HFF-Myc (cell line): ENCODE results near the gene SIL1.

Experiments
- DNase-seq: peaks from one replicate; pipeline ENCODE4 v3.0.0-alpha.2; 2011; ENCODE audit warnings: low read depth; ENCODE audit errors: extremely low read depth
- H3K4me3 ChIP-seq: replicated peaks from 2 replicates; pipeline ENCODE4 v1.5.1; 2011; ENCODE audit warnings: low read depth, mild to moderate bottlenecking, control low read depth, low read length
- TF ChIP-seq, protein P1 (sequence below): IDR thresholded peaks from 2 replicates; pipeline ENCODE4 v1.5.1; 2012; ENCODE audit warnings: mild to moderate bottlenecking, low read depth, low read length, control low read depth; ENCODE audit errors: missing control alignments

SIL1 gene

DNA sequence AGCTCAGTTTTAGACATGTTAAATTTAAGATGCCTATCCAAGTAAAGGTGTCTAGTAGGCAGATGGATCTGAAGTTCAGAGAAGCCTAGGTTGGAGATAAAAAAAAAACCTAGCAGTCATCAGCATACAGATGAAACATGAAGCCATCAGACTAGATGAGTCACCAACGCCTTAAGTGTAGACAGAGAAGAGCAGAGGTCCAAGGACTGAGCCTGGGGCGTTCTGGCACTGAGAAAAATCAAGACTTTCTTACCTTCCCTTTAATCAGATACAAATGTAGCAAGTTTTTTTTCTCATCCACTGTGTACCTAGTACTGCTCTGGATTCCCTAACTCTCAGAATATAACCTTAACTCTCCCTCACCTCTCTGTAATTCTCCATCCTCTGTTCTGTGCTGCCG lies 97.3 kb downstream of the SIL1 start:
- TF ChIP-seq, protein P1, sequence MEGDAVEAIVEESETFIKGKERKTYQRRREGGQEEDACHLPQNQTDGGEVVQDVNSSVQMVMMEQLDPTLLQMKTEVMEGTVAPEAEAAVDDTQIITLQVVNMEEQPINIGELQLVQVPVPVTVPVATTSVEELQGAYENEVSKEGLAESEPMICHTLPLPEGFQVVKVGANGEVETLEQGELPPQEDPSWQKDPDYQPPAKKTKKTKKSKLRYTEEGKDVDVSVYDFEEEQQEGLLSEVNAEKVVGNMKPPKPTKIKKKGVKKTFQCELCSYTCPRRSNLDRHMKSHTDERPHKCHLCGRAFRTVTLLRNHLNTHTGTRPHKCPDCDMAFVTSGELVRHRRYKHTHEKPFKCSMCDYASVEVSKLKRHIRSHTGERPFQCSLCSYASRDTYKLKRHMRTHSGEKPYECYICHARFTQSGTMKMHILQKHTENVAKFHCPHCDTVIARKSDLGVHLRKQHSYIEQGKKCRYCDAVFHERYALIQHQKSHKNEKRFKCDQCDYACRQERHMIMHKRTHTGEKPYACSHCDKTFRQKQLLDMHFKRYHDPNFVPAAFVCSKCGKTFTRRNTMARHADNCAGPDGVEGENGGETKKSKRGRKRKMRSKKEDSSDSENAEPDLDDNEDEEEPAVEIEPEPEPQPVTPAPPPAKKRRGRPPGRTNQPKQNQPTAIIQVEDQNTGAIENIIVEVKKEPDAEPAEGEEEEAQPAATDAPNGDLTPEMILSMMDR = no peak
- DNase-seq = peak; percentile 6
- H3K4me3 ChIP-seq = no peak overlapping the region

DNA sequence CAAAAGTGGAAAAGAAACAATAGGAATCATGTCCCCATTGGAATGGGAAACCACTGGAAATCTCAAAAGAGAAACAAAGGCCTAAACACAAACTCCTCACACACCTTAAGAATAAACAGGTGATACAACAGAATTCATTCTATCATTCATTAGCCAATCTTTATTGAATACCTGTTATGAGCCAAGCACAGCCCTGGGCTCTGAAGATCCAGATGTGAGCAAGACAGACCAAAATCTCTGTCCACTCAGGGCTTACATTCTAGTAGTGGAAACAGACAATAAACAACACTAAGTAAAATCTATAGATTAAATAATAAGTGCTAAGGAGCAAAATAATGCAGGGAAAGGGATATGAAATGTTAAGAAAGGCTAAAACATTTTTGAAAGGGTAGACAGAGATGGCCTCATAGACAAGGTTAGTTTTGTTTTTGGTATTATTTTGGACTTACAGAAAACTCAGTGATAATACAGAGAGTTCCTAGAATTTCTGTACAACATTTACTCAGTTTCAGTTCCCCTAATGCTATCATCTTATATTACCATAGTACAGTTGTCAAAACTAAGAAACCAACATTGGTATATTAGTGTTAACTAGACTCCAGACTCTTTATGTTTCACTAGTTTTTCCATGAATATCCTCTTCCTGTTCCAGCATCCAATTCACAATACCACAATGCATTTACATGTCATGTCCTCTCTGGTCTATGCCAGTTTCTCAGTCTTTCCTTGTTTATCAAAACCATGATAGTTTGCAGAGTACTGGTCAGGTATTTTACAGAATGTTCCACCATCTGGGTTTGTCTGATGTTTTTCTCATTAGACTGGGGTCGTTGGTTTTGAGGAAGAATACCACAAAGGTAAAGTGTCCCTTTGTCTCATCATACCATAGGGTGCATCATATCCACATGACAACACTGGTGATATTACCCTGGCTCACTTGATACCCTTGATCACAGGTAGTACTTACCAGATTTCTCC lies 103.7 kb downstream of the SIL1 start:
- no peak for DNase-seq
- H3K4me3 ChIP-seq = no peak overlapping the region
- TF ChIP-seq, protein P1 = no peak

DNA sequence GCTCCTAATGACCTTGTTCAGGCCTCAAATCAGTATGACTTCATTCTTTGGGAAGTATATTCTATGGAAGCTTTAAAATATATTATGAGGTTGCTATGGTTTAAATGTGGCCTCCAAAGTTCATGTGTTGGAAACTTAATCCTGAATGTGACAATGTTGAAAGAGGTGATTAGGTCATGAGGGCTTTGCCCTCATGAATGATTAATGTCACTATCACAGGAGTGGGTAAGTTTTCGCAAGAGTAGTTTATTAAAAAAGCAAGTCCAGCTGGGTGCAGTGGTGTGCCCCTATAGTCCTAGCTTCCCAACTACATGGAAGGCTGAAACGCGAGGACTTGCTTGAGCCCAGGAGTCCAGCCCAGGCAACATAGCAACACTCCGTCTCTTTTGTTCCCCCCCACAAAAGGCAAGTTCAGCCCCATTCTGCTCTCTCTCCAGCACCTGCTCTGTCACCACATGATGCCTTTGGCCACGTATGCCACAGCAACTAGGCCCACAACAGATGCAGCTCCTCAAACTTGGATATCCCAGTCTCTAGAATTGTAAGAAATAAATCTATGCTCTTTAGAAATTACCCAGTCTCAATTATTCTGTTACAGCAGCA lies 105.3 kb downstream of the SIL1 start:
- H3K4me3 ChIP-seq = no peak overlapping the region
- TF ChIP-seq, protein P1 = no peak
- DNase-seq = no peak

DNA sequence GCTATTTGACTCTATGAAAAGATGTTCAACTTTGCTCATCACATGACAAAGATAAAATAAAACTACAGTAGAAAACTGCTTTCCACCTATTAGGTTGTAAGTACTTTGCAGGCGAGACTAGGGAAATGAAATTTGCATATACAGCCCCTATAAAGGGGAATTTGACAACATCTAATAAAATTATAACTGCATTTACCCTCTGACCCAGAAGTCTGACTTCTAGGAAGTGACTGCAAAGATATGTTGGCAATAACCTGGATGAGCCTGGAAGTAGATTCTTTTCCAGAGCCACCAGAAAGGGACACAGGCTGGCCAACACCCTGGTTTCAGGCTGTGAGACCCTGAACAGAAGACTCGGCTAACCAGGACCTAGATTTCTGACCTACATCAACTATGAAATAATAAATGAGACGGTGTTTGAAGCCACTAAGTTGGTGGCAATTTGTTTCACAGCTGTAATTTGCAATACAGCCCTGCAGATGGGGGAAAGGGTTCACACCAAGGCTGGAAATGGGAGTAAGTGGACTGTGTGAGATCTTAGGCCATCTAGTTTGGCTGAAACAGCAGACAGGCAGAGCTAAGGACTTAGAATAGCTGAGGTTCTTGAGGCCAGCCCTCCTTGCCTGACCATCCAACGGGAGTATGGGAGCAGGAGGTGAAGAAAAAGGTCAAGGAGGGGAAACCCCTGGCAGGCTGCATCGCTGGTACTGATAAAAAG lies 106.6 kb downstream of the SIL1 start:
- DNase-seq = no peak
- H3K4me3 ChIP-seq = no peak overlapping the region
- TF ChIP-seq, protein P1 = no peak

DNA sequence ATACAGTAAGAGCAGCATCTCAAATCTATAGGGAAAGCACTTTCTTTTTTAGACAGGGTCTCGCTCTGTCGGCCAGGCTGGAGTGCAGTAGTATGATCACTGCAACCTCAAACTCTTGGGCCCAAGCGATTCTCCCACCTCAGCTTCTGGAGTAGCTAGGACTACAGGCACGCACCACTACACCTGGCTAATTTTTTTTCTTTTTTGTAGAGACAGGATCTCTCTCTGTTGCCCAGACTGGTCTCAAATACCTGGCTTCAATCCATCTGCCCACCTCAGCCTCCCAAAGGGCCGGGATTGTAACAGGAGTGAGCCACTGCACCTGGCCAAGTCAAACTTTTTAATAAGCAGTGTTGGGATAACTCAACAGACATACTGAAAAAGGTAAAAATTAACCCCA lies 107.6 kb downstream of the SIL1 start:
- DNase-seq = no peak
- no peak overlapping the region for H3K4me3 ChIP-seq
- TF ChIP-seq, protein P1 = no peak

DNA sequence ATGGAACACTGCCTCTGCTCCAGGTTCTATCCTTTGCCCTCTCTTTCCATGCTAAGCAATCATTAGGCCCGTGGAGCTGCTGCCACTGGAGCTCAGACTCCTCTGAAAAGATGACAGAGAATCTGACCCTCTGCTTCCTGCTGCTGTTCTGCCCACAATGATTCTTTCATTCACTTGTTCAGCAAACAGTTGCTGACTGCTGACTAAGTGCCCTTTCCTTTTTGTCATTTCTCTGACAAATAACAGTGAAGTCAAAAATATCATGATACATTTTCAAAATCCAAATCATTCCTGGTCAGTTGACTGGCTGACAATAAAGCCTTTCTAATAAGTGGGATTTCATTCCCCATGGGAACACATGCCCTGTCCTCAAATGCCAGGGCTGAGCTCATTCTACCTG lies 110.1 kb downstream of the SIL1 start:
- no peak for DNase-seq
- no peak overlapping the region for H3K4me3 ChIP-seq
- TF ChIP-seq, protein P1 = no peak
